OCI-LY1 (cell line): ENCODE results near the gene KIFC3.
"Not testable (repeated sequence)": the region's sequence is repeated elsewhere in the genome, so short reads cannot be mapped to it uniquely, and the experiment has no call there.

Experiments used
- CTCF ChIP-seq: fragments of 200-600 bp; sonication (generic), shearing (Covaris generic); IDR thresholded peaks from 2 replicates; pipeline ENCODE4 v1.5.1; 2017; ENCODE audit warnings: mild to moderate bottlenecking, antibody characterized with exemption, low read length, moderate library complexity, mixed read lengths
- EZH2 ChIP-seq: fragments of 200-600 bp; sonication (generic), shearing (Covaris generic); IDR thresholded peaks from 2 replicates; pipeline ENCODE4 v1.8.0; 2017; ENCODE audit warnings: borderline replicate concordance, mixed run types, mild to moderate bottlenecking, antibody characterized with exemption, low read length, moderate library complexity, mixed read lengths

DNA sequence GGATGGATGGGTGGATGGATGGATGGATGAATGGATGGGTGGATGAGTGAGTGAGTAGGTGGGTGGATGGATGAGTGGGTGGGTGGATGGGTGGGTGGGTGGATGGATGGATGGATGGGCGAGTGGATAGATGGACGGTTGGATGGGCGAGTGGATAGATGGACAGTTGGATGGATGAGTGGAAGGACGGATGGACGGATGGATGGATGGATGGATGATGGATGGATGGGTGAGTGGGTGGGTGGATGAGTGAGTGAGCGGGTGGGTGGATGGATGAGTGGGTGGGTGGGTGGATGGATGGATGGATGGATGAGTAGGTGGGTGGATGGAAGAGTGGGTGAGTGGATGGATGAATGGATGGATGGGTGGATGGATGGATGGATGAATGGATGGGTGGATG is 72.4 kb downstream of the KIFC3 start:
- TF ChIP-seq CTCF, EZH2: not testable (repeated sequence)
